HG03571 (cell line): ENCODE results near the gene LCTL.
"Not testable (repeated sequence)": the region's sequence is repeated elsewhere in the genome, so short reads cannot be mapped to it uniquely, and the experiment has no call there.

Experiments used
- ATAC-seq: cut with Tn5 transposase; IDR thresholded peaks from one replicate; pipeline ENCODE4 v1.9.1; 2021; ENCODE audit not compliant: unreplicated experiment

Gene LCTL

GRCh38 chr15:66503780-66504562 is 61.8 kb downstream of the LCTL start:
- ATAC-seq: no peak

GRCh38 chr15:66503041-66503648 is 62.7 kb downstream of the LCTL start:
- ATAC-seq: not testable (repeated sequence)

- no peak for ATAC-seq
Measured at GRCh38 chr15:66502491-66502890, 63.3 kb downstream of the LCTL start.

GRCh38 chr15:66500346-66500745 is 65.5 kb downstream of the LCTL start:
- ATAC-seq: not testable (repeated sequence)

GRCh38 chr15:66498501-66499386 is 67.1 kb downstream of the LCTL start:
- ATAC-seq: no peak
